HepG2 (cell line): Measurements from ENCODE around the gene REEP3. TPM values are rescaled to one million over a fixed set of nuclear protein-coding genes. Genes with fewer than 3 reads are reported as not detected.

Experiments
- ASH2L ChIP-seq: fragments of 300-600, 200-600 bp; sonication (generic); IDR thresholded peaks from 2 replicates; pipeline ENCODE4 v1.7.0; 2017; ENCODE audit warnings: low read depth, mild to moderate bottlenecking, moderate library complexity, mixed read lengths, low read length; ENCODE audit not compliant: insufficient read length
- E2F1 ChIP-seq: sonication (generic); formaldehyde crosslinking; IDR thresholded peaks from 2 replicates; pipeline ENCODE4 v1.5.0; 2020; ENCODE audit warnings: missing genetic modification reagents
- KDM5A ChIP-seq: fragments of 200-600 bp; sonication (generic); IDR thresholded peaks from 2 replicates; pipeline ENCODE4 v1.7.0; 2018; ENCODE audit warnings: antibody characterized with exemption, mild to moderate bottlenecking, low read length, borderline replicate concordance
- NCOA5 ChIP-seq: sonication (generic); formaldehyde crosslinking; IDR thresholded peaks from 2 replicates; pipeline ENCODE4 v1.4.0; 2020; ENCODE audit warnings: missing genetic modification reagents
- RELA ChIP-seq: sonication (generic); formaldehyde crosslinking; IDR thresholded peaks from 2 replicates; pipeline ENCODE4 v1.4.0; 2020; ENCODE audit warnings: missing genetic modification reagents
- REPIN1 ChIP-seq: sonication (generic); formaldehyde crosslinking; IDR thresholded peaks from 2 replicates; pipeline ENCODE4 v1.8.0; 2022; ENCODE audit warnings: missing genetic modification reagents, low read depth, mild to moderate bottlenecking, borderline replicate concordance
- RFX5 ChIP-seq: IDR thresholded peaks from 2 replicates; pipeline ENCODE4 v1.6.1; 2011; ENCODE audit warnings: low read depth, low read length, improper control_type of control experiment
- TBX2 ChIP-seq: sonication (generic); formaldehyde crosslinking; IDR thresholded peaks from 2 replicates; pipeline ENCODE4 v1.5.0; 2020; ENCODE audit warnings: missing genetic modification reagents, mild to moderate bottlenecking, borderline replicate concordance
- ZBTB3 ChIP-seq: sonication (generic); formaldehyde crosslinking; IDR thresholded peaks from 2 replicates; pipeline ENCODE4 v1.4.0; 2020; ENCODE audit warnings: low read depth, mild to moderate bottlenecking, moderate library complexity, missing genetic modification reagents, borderline replicate concordance
- ZBTB40 ChIP-seq, 2 experiments: fragments of 450-650 bp in 1 of 2; sonication (generic) in 1 of 2; formaldehyde crosslinking in 1 of 2; IDR thresholded peaks; 2 replicates each; pipeline versions ENCODE4 v1.6.1 to v1.8.0; 2016 to 2022; ENCODE audit warnings: antibody characterized with exemption in 1 of 2, mild to moderate bottlenecking in 1 of 2, missing genetic modification reagents in 1 of 2
- ZNF296 ChIP-seq: sonication (generic); formaldehyde crosslinking; conservative IDR thresholded peaks from 2 replicates; pipeline ENCODE4 v1.5.0; 2020; ENCODE audit warnings: mild to moderate bottlenecking, missing genetic modification reagents
- ZNF570 ChIP-seq: sonication (generic); formaldehyde crosslinking; IDR thresholded peaks from 2 replicates; pipeline ENCODE4 v1.4.0; 2020; ENCODE audit warnings: mild to moderate bottlenecking, missing genetic modification reagents, borderline replicate concordance
- ZSCAN21 ChIP-seq: sonication (generic); formaldehyde crosslinking; IDR thresholded peaks from 2 replicates; pipeline ENCODE4 v1.8.0; 2022; ENCODE audit warnings: mild to moderate bottlenecking, missing genetic modification reagents, moderate library complexity, borderline replicate concordance
- polyA plus RNA-seq, 8 experiments: library from polyadenylated mRNA; depleted of rRNA in 3 of 8; stranded (reverse) in 7 of 8; unstranded in 1 of 8; fragments of >200 nt; fragmentation: Illumina TruSeq in 4 of 8; extraction: Trizol in 4 of 8; gene quantifications; 2 replicates each; pipeline versions ENCODE4 v1.2.1 to v1.2.3, GENCODE V29; 2011 to 2016; ENCODE audit warnings: low read depth in 4 of 8, missing spikeins in 1 of 8, mixed read lengths in 1 of 8; ENCODE audit not compliant: insufficient read depth in 1 of 8
- total RNA-seq, 5 experiments: library from RNA; depleted of rRNA; stranded (reverse); fragments of >200 nt; fragmentation: Illumina TruSeq; extraction: Trizol; gene quantifications; 2 replicates each; pipeline ENCODE4 v1.2.3, GENCODE V29; 2016; ENCODE audit warnings: low read depth in 1 of 5

Gene REEP3
- total and polyA plus RNA-seq, 2 of the 13 experiments (the other 11 are each of a cell fraction or from before 2014, with no cell fraction given), result 7.1 to 31.4 TPM

GRCh38 chr10:63520500-63521415, at the start of gene REEP3 (continued):
- peak; percentile 60; the same call in 1 of the 2 replicates for TF ChIP-seq E2F1 (CRISPR knock-in tag)
- TF ChIP-seq ZNF296 (CRISPR knock-in tag), result no peak; the same call in 1 of the 2 replicates
- TF ChIP-seq ZBTB3 (CRISPR knock-in tag), result no peak
- no peak for TF ChIP-seq NCOA5 (CRISPR knock-in tag)
- TF ChIP-seq TBX2 (CRISPR knock-in tag), result no peak; the same call in 1 of the 2 replicates
- TF ChIP-seq ZBTB40 (IDR thresholded peaks at IDR 0.05), result no peak
- no peak for TF ChIP-seq ZBTB40 (CRISPR knock-in tag; IDR thresholded peaks at IDR 0.05)
- TF ChIP-seq RELA (CRISPR knock-in tag), result no peak
- TF ChIP-seq ZSCAN21 (CRISPR knock-in tag), result 0 out of 2 replicates have a peak, but pooled peaks have one; percentile 32
- TF ChIP-seq RFX5, result no peak
- peak; percentile 42; the same call in 1 of the 2 replicates for TF ChIP-seq KDM5A
- TF ChIP-seq REPIN1 (CRISPR knock-in tag), result 0 out of 2 replicates have a peak, but pooled peaks have one; percentile 33
- peak; percentile 87 for TF ChIP-seq ASH2L
- no peak for TF ChIP-seq ZNF570
